Cardiac fibroblast (primary cell): ENCODE results near the gene INKA2.

Experiments used
- DNase-seq, 2 donors: peaks; one replicate each; pipeline versions ENCODE4 v3.0.0 to v3.0.0-alpha.2; 2010; ENCODE audit warnings: low read depth in 2 of 2
- H3K4me3 ChIP-seq, 2 donors: replicated peaks in 1 of 2; 1 replicate in 1 of 2; 2 replicates in 1 of 2; pipeline ENCODE4 v1.5.1; 2011; ENCODE audit warnings: low read depth in 2 of 2, low read length in 2 of 2, mild to moderate bottlenecking in 2 of 2, moderate library complexity in 1 of 2
- TF ChIP-seq, protein P1 (sequence below): IDR thresholded peaks from one replicate; pipeline ENCODE4 v1.5.1; 2011; ENCODE audit warnings: low read depth, mild to moderate bottlenecking, low read length, inconsistent platforms

Gene INKA2

GRCh38 chr1:111709986-111710385, 29.2 kb downstream of the INKA2 start:
- no peak overlapping the region for H3K4me3 ChIP-seq
- TF ChIP-seq, protein P1, sequence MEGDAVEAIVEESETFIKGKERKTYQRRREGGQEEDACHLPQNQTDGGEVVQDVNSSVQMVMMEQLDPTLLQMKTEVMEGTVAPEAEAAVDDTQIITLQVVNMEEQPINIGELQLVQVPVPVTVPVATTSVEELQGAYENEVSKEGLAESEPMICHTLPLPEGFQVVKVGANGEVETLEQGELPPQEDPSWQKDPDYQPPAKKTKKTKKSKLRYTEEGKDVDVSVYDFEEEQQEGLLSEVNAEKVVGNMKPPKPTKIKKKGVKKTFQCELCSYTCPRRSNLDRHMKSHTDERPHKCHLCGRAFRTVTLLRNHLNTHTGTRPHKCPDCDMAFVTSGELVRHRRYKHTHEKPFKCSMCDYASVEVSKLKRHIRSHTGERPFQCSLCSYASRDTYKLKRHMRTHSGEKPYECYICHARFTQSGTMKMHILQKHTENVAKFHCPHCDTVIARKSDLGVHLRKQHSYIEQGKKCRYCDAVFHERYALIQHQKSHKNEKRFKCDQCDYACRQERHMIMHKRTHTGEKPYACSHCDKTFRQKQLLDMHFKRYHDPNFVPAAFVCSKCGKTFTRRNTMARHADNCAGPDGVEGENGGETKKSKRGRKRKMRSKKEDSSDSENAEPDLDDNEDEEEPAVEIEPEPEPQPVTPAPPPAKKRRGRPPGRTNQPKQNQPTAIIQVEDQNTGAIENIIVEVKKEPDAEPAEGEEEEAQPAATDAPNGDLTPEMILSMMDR = no peak
- no peak for DNase-seq

- H3K4me3 ChIP-seq = no peak overlapping the region
Measured at GRCh38 chr1:111707906-111708305, 31.3 kb downstream of the INKA2 start.

DNA sequence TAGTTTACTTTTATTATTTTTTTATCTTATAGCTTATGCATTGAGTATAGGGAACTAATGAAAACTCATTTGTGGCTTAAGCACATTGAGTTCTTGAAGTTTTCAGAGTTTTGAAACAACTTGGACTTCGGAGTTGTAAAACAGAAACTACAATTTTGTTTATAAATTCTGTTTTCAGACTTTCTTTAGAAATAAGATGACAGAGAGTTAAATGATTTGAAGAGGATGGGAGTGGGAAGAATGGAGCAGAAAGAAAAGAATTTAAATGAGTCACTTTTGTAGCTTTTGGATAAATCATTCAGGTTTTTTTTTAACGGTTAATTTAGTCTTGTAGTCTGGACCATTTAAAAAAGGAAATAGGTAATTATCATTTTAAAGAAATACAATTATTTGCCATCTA, 32.3 kb downstream of the INKA2 start:
- H3K4me3 ChIP-seq = no peak overlapping the region
- TF ChIP-seq, protein P1 = no peak
- DNase-seq = peak in 1 of 2 donors; percentile 46

More at GRCh38 chr1:111707906-111708305, 31.3 kb downstream of the INKA2 start:
- peak in 1 of 2 donors; percentile 79 for DNase-seq
- TF ChIP-seq, protein P1 = no peak

GRCh38 chr1:111705841-111706240, 33.4 kb downstream of the INKA2 start:
- H3K4me3 ChIP-seq = no peak overlapping the region
- no peak for DNase-seq
- TF ChIP-seq, protein P1 = no peak

DNA sequence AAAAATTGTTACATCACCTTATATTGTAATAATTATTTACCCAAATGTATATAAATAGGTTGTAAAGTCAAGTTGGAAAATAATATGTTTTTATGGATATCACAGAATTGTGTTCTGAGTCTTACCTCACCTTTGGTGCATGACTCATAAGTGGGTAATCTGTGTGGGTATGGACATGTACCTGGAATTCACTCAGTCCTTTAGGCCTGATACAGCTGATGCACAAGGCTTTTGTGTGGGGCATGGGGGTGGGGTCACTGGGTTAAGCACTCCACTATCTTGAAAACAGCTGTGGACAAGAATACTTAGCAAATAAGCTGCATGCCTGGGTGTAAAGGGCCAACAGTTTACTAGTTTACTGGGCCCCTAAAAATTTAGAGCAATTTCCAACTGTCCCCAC, 34.4 kb downstream of the INKA2 start:
- no peak for DNase-seq
- TF ChIP-seq, protein P1 = no peak
- H3K4me3 ChIP-seq = no peak overlapping the region

DNA sequence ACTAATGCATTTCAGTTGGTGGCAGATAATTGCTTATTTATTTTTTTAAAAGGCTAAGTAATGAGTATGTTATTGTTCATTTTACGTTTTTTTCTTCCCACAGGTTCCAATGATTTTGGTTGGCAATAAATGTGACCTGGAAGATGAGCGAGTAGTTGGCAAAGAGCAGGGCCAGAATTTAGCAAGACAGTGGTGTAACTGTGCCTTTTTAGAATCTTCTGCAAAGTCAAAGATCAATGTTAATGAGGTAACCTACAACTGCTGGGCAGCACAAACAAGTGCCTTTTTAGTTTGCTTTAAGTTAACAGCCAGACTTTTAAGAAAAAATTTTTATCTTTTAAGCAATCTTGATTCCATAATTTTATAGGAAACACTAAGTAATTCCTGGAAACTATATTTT, 35.0 kb downstream of the INKA2 start:
- H3K4me3 ChIP-seq = no peak overlapping the region
- TF ChIP-seq, protein P1 = no peak

GRCh38 chr1:111702504-111703050, 36.6 kb downstream of the INKA2 start:
- DNase-seq = no peak
- H3K4me3 ChIP-seq = no peak overlapping the region
- TF ChIP-seq, protein P1 = no peak

More for the DNA sequence above, 35.0 kb downstream of the INKA2 start:
- no peak for DNase-seq
